HL-60 (cell line): ENCODE results near the gene ABCB10.

Source experiments
- CTCF ChIP-seq: IDR thresholded peaks from one replicate; pipeline ENCODE4 v1.5.1; 2011; ENCODE audit warnings: low read length, control low read depth, inconsistent platforms; ENCODE audit not compliant: insufficient read depth
- GABPA ChIP-seq: IDR thresholded peaks from 2 replicates; pipeline ENCODE4 v1.6.1; 2012; ENCODE audit warnings: low read depth
- POLR2AphosphoS5 ChIP-seq: IDR thresholded peaks from 2 replicates; pipeline ENCODE4 v1.6.1; 2012; ENCODE audit warnings: low read depth
- REST ChIP-seq: IDR thresholded peaks from 2 replicates; pipeline ENCODE4 v1.6.1; 2012; ENCODE audit warnings: low read depth; ENCODE audit not compliant: insufficient replicate concordance
- SPI1 ChIP-seq: IDR thresholded peaks from 2 replicates; pipeline ENCODE4 v1.6.1; 2012; ENCODE audit warnings: low read depth, mild to moderate bottlenecking, borderline replicate concordance

GRCh38 chr1:229487181-229487580 lies 71.3 kb downstream of the ABCB10 start:
- TF ChIP-seq CTCF (no peak), POLR2AphosphoS5 (no peak), REST (no peak), GABPA (no peak), SPI1 (no peak)
